GM19023 (cell line): ENCODE data around the gene COBL.

Experiments
- ATAC-seq: cut with Tn5 transposase; IDR thresholded peaks from one replicate; pipeline ENCODE4 v1.9.1; 2021; ENCODE audit warnings: mild to moderate bottlenecking, moderate library complexity; ENCODE audit not compliant: unreplicated experiment

The COBL gene

DNA sequence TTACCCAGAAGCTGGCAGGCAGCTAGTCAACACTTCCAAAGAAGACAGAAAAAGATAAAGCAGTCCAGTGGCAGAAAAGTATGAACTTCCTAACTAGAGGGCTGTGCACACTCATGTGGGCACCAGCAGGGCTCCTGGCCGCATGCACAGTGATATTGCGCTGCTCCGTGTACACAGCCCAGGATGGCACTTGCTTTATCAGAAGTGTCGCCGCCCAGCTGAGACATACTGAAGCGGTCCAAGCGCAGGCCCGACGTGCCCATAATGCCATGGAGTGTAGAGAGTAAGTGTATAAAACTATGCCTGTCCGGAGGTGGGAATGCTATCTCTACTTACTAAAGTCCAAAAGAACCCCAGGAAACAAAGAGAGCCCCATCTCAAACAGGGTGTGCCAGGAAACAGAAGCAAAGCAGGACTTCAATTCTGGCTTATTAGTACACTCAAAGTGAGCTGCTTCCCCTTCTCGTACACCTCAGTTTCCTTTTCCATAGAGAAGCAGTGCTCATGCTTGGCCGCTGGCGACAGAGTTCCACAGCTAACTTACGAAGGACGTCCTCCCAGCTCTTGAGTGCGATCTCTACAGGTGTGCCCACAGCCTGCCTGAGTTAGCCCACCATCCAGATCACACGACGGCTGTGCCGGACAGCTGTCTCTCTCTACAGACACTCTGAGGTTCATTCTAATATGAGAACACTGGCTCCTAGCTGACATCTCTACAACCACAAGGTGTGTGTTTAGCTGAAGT lies 234.3 kb downstream of the COBL start:
- no peak for ATAC-seq

- no peak for ATAC-seq
Measured at GRCh38 chr7:51081270-51081890, 235.2 kb downstream of the COBL start.

GRCh38 chr7:51080622-51081269 lies 235.9 kb downstream of the COBL start:
- ATAC-seq = no peak

- no peak for ATAC-seq
Measured at GRCh38 chr7:51080216-51080615, 236.4 kb downstream of the COBL start.

DNA sequence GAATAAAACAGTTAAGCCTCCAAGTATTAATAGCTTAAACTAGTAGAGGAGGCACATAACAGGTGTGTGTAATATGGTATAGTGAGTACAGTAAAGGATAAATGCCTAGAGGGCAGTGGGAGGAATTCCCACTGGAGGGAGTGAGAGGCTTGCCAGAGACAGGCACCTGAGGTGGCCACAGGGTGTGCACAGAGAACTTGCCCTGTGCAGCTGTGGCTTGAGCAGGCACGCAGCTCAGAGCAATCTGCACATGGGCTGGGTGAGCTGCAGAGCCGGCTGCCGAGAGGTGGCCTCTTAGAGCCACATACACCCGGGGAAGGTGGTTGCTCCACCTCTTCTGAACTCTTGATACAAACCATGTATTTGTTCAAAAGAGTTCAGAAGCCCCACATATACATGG lies 237.1 kb downstream of the COBL start:
- ATAC-seq = no peak

GRCh38 chr7:51078653-51079052 lies 238.0 kb downstream of the COBL start:
- ATAC-seq = no peak

GRCh38 chr7:51077987-51078370 lies 238.6 kb downstream of the COBL start:
- ATAC-seq = no peak

- ATAC-seq = no peak
Measured at GRCh38 chr7:51077316-51077986, 239.2 kb downstream of the COBL start.

GRCh38 chr7:51075681-51076580 lies 240.7 kb downstream of the COBL start:
- ATAC-seq = no peak

DNA sequence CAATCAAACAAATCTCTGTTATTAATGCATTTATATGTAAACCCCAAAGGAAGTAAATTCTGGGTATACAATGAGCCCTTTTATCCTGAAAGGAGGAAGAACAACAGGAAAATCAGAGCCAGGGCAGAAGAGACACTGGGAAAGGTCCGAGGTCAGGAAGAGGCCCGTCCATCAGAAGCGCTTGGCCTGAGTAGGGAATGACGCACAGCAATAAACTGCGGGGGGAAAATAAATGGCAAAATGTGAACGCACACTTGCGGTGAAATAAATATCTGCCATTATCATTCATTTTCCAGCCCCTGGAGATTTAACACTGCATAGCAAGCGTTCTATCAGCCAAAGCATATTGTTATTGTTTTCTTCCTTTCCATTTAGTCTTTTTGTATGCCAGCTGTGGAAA lies 243.4 kb downstream of the COBL start:
- ATAC-seq = no peak

DNA sequence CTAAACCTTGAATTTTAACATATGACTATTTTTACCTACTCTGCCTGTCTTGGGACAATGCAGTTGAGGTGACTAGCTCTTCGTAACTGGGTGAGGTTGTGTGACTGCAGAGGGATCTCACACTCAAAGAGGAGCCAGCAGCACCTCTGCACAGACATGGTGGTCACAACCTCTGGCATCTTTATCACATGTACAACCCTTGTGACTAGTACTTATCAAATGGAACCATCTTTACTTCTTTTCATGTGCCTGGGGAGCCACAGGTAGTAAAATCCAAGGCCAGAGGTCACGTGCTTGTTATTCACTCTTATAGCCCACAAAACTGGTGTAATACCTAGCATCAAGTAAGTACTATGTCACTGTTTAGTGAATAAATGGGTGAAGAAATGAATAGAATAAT lies 244.3 kb downstream of the COBL start:
- no peak for ATAC-seq

GRCh38 chr7:51071427-51071826 lies 245.2 kb downstream of the COBL start:
- no peak for ATAC-seq

DNA sequence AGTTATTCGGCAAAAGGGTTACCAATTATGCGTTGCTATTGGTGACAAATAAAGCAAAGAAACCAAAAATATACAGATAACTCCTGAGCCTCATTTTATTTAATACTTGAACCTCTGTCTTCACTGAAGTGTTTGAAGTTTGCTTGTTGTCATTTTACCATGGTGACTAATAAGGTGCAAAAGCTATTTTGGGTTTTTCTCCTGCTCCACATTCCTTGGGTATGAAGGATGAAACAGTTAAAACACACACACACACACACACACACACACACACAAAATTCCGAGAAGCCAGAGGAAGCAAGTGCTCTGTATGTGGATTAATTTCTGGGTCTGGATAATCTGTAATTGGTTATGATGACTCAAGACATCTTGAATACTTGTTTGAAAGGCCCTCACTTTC lies 246.5 kb downstream of the COBL start:
- ATAC-seq = no peak

- ATAC-seq = no peak
Measured at GRCh38 chr7:51069411-51070083, 247.1 kb downstream of the COBL start.

- ATAC-seq = no peak
Measured at GRCh38 chr7:51068401-51068800, 248.2 kb downstream of the COBL start.

GRCh38 chr7:51067757-51068156 lies 248.9 kb downstream of the COBL start:
- peak; percentile 54 for ATAC-seq

DNA sequence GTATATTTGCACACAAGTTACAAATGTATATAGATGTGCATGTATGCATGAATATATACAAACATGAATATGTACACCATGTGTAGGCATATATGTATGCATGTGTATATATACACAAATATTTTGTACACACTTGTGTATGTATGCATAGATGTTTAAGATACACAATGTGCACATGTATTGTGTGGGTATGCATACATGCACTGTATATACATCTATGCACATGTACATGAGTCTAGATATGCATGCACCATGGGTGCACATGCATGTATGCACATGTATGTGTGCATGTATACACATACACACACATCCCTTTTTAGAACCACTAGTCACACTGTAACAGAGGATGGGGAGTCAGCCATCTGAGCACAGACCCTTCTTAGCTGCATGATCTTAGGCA lies 249.4 kb downstream of the COBL start:
- no peak for ATAC-seq

DNA sequence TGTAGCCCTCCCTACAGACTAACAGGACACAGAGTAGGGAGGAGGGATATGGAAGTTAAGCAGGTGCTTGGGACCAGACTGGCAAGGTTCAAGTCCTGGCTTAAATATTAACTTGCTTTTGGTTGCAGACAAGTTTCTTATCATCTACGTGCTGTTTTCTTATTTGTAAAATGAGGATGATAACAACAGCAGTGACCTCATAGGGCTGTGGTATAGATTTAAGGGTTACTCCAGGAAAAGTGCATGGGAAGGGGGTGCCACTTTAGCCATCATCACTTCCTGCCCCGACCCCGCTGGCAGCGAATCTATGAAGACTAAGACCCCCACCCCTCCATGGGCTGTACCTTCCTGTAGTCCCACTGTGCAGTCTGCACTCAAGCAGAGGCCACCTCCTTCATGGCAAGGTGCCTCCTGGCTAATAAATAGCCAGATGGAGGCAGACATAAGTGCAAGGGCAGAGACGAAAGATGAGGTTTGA lies 250.2 kb downstream of the COBL start:
- no peak for ATAC-seq

DNA sequence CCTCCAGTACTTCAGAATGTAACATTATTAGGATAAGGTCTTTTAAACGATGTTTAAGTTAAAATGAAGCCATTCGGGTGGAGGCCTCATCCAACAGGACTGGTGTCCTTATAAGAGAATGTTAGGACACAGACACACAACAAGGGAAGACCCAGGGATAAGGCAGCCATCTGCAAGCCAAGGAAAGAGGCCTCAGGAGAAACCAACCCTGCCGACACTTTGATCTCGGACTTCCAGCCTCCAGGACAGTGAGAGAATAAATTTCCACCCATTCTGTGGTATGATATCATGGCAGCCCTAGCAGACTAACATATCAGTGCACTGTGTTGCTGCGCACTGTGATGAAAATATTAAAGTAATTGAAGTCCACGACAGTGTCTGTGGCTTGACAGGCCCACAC lies 250.8 kb downstream of the COBL start:
- ATAC-seq = no peak

DNA sequence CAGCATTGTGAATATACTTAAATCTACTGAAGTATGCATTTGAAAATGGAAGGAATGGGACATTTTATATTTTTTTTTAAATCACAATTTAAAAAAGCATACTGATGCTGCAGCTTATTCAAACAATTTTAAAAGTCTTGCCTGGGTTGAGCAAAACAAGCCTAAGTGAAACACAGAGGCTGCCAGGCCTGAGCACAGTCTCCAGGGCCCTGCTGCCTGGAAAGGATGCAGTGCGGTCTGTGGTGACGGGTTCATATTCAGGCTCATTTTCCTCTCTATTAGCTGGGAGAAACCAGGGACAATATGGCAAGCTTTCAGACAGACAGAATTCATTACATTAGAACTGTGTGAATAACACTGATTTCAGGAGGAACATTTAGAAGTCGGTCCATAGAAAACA lies 251.9 kb downstream of the COBL start:
- no peak for ATAC-seq
